Epithelial cell of esophagus (primary cell): ENCODE results near the gene GH2.
A peak's percentile ranks its signal among the peaks of the same experiment; 100 is the strongest.
"Not testable (repeated sequence)": the region's sequence is repeated elsewhere in the genome, so short reads cannot be mapped to it uniquely, and the experiment has no call there.

ENCODE experiments used
- DNase-seq: peaks from one replicate; pipeline ENCODE4 v3.0.0; 2010; ENCODE audit warnings: low read depth
- H3K4me3 ChIP-seq: 2 replicates; pipeline ENCODE4 v1.5.1; 2011; ENCODE audit warnings: mild to moderate bottlenecking, low read length, control low read depth
- TF ChIP-seq, protein P1 (sequence below): IDR thresholded peaks from 2 replicates; pipeline ENCODE4 v1.5.1; 2011; ENCODE audit warnings: low read depth, mild to moderate bottlenecking, low read length, control low read depth, inconsistent platforms; ENCODE audit not compliant: insufficient read depth; ENCODE audit errors: missing control alignments

The GH2 gene

DNA sequence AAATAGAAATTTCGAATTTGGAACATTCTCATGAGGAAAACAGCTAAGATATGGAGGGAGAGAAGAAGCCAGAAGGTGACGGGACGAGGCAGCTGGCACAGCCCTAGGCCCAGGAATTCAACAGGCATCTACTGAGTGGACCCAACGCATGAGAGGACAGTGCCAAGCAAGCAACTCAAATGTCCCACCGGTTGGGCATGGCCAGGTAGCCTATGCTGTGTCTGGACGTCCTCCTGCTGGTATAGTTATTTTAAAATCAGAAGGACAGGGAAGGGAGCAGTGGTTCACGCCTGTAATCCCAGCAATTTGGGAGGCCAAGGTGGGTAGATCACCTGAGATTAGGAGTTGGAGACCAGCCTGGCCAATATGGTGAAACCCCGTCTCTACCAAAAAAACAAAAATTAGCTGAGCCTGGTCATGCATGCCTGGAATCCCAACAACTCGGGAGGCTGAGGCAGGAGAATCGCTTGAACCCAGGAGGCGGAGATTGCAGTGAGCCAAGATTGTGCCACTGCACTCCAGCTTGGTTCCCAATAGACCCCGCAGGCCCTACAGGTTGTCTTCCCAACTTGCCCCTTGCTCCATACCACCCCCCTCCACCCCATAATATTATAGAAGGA is 34.9 kb upstream of the GH2 start:
- no peak for DNase-seq
- no peak overlapping the region for H3K4me3 ChIP-seq
- TF ChIP-seq, protein P1, sequence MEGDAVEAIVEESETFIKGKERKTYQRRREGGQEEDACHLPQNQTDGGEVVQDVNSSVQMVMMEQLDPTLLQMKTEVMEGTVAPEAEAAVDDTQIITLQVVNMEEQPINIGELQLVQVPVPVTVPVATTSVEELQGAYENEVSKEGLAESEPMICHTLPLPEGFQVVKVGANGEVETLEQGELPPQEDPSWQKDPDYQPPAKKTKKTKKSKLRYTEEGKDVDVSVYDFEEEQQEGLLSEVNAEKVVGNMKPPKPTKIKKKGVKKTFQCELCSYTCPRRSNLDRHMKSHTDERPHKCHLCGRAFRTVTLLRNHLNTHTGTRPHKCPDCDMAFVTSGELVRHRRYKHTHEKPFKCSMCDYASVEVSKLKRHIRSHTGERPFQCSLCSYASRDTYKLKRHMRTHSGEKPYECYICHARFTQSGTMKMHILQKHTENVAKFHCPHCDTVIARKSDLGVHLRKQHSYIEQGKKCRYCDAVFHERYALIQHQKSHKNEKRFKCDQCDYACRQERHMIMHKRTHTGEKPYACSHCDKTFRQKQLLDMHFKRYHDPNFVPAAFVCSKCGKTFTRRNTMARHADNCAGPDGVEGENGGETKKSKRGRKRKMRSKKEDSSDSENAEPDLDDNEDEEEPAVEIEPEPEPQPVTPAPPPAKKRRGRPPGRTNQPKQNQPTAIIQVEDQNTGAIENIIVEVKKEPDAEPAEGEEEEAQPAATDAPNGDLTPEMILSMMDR, result no peak

DNA sequence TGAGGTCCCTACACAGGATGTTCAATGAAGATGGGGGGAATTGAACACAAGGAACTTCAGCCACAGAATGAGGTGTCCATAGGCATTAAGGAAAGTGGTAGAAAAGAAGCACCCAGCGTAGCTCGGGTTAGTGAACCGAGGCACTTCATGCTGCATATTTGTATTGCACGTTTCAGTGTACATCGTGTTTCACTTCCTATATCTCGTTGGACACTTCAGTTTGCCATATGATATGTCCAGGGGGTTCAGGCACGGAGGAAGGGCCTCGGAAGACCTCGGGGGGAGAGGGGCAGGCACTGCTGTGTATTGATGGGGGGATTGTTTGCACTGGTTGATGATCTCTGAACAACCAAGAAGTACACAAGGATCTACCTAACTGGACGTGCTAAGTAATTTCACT is 34.0 kb upstream of the GH2 start:
- DNase-seq, H3K4me3 ChIP-seq: not testable (repeated sequence)

DNA sequence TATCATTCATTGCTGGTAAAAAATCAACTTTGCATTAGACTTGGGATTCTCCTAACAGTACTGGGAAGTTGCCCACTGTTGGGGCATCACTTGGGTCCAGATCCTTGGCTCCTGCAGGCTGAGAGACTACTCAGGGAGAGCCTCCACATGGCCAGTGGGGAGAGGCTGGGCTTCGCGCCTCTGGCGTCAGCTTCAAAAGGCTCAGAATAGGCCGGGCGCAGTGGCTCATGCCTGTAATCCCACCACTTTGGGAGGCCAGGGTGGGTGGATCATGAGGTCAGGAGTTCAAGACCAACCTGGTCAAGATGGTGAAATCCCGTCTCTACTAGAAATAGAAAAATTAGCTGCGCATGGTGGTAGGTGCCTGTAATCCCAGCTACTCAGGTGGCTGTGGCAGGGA is 32.7 kb upstream of the GH2 start:
- TF ChIP-seq, protein P1, result no peak

DNA sequence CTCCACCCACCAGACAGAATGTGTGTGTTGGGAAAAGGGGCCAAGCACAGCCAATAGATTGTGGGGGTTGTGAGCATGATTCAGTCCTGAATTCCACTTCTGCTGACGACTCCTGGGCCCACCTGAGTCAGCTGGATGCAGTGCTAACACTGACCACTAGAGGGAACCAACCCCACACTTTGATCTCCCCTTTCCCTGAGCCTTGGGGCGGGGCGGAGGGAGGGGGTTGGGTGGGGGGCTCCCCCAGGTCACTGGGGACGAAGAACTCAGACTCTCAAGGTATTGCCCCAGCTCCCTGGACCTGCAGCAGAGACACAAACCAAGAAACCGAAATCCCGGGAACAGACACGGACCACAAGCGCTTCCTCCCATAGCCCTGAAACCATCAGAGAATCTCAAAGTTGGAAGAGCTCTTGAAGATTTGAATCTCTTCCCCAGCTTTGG is 29.9 kb upstream of the GH2 start:
- no peak overlapping the region for H3K4me3 ChIP-seq
- TF ChIP-seq, protein P1, result peak; percentile 71
- peak; percentile 36 for DNase-seq

More for the DNA sequence above, 32.7 kb upstream of the GH2 start:
- H3K4me3 ChIP-seq, result no peak overlapping the region
- no peak for DNase-seq

DNA sequence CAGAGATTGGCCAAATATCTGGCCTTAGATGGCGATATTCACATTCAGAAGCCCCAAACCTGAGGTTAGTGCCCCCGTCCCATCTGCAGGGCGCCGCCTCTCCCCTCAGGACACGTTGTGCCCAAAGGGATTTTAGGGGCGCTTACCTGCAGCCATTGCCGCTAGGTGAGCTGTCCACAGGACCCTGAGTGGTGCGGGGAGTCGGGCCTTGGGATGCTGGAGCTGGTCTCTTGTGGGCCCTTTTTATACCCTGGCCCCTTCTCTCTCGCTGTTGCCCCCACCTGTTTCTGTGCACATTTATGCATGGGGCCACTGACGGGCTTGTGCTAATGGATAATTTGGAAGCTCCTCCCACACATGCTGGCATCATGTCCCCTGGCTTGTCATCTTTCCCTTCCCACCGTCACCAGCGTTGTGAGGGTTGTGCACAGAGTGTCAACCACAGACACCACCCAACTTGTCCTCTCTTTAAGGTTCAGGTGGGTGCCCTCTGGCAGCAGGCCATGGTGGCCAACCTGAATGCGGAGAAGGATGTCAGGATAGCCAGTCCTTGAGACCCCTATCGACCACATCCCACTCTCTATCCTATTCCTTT is 29.4 kb upstream of the GH2 start, which contains the start of gene CSHL1:
TSS of gene CSHL1 (minus strand) at position 218 of the 595 bp plus-strand sequence. CDS start at position 156, 62 bp downstream.
- no peak within 1 kb of the TSS for H3K4me3 ChIP-seq
- DNase-seq, result no peak
- TF ChIP-seq, protein P1, result no peak

DNA sequence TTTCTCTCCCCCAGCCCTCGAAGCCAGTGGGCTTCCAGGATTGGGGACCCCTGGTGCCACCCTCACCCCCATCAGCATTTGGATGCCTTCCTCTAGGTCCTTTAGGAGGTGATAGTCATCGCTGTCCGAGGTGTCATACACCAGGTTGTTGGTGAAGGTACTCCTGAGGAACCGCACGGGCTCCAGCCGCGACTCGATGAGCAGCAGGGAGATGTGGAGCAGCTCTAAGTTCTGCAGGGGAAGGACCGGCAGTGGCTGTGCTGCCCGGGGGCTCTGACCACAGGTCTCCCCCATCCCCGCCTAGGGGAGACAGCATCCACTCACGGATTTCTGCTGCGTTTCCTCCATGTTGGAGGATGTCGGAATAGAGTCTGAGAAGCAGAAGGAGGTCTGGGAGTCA is 28.4 kb upstream of the GH2 start:
- no peak for DNase-seq
- TF ChIP-seq, protein P1, result no peak

DNA sequence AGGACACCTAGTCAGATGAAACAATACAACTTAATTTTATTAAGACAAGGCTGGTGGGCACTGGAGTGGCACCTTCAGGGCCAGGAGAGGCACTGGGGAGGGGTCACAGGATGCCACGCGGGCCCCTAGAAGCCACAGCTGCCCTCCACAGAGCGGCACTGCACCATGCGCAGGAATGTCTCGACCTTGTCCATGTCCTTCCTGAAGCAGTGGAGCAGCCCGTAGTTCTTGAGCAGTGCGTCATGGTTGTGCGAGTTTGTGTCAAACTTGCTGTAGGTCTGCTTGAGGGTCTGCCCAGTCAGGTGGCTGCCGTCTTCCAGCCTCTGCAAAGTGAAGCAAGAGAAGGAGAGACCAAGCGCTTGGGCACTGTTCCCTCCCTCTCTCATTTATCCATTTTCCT is 27.8 kb upstream of the GH2 start:
- H3K4me3 ChIP-seq, DNase-seq: not testable (repeated sequence)

More for the DNA sequence above, 28.4 kb upstream of the GH2 start:
- H3K4me3 ChIP-seq, result no peak overlapping the region

DNA sequence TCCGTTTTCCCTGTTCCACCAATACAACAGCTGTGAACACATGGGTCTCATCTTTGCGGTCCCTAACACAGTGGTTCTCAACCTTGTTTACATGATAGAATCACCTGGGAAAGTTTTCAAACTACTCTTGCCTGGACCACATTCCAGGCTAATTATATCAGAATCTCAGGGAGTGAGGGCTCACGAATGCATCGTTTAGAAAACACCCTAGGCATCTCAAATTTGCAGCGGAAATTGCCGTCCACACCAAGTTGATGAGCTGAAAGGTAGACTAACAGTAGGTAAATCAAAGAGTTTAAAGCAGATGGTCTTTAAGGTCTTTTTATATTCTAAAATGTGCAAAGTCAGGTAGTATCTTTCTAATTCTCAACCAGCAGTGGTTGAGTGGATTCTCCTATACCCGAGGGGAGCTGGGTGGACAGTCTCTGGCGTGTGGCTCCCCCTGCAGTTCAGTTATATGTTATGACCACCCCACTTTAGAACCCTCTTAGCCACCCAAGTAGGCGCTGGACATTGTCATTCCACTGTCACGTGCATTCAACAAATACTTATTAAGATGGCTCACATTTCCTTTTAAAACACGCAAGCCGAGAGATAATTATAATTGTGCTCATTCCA is 25.5 kb upstream of the GH2 start:
- DNase-seq, result peak; percentile 19
- not testable (repeated sequence) for H3K4me3 ChIP-seq

DNA sequence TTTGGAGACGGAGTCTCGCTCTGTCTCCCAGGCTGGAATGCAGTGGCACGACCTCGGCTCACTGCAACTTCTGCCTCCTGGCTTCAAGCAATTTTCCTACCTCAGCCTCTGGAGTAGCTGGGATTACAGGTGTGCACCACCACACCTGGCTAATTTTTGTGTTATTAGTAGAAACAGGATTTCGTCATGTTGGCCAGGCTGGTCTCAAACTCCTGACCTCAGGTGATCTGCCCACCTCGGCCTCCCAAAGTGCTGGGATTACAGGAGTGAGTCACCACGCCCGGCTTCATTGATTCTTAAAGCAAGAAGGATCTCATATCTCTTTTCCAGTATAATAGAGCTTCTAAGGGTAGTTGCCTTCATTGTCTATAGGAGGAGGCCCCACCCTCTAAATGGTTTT is 23.1 kb upstream of the GH2 start:
- not testable (repeated sequence) for DNase-seq, H3K4me3 ChIP-seq
